GM21717 (cell line): Measurements from ENCODE around the gene ATP10D.

Experiments used
- ATAC-seq: cut with Tn5 transposase; IDR thresholded peaks from one replicate; pipeline ENCODE4 v1.9.1; 2021; ENCODE audit warnings: mild to moderate bottlenecking, moderate library complexity; ENCODE audit not compliant: unreplicated experiment

ATP10D gene

GRCh38 chr4:47572981-47573380 lies 87.9 kb downstream of the ATP10D start:
- no peak for ATAC-seq

- ATAC-seq = no peak
These were observed 92.9 kb downstream of the ATP10D start for GRCh38 chr4:47577779-47578553.

- ATAC-seq = no peak
These were observed 94.2 kb downstream of the ATP10D start for GRCh38 chr4:47579235-47579634.

- ATAC-seq = no peak
These were observed 105.2 kb downstream of the ATP10D start for GRCh38 chr4:47590325-47590724.

- no peak for ATAC-seq
These were observed 112.6 kb downstream of the ATP10D start for GRCh38 chr4:47597696-47598095.

- ATAC-seq = no peak
These were observed 113.2 kb downstream of the ATP10D start for GRCh38 chr4:47598320-47598719.

- ATAC-seq = no peak
These were observed 113.8 kb downstream of the ATP10D start for GRCh38 chr4:47598896-47599295.

- no peak for ATAC-seq
These were observed 121.4 kb downstream of the ATP10D start for GRCh38 chr4:47606482-47606881.

- ATAC-seq = no peak
These were observed 127.3 kb downstream of the ATP10D start for GRCh38 chr4:47612116-47613023.

- no peak for ATAC-seq
These were observed 130.3 kb downstream of the ATP10D start for GRCh38 chr4:47615385-47615784.

- peak; percentile 59 for ATAC-seq
These were observed 132.5 kb downstream of the ATP10D start for GRCh38 chr4:47617607-47618006.

- no peak for ATAC-seq
These were observed 134.6 kb downstream of the ATP10D start for GRCh38 chr4:47619691-47620090.

- no peak for ATAC-seq
These were observed 136.1 kb downstream of the ATP10D start for GRCh38 chr4:47621181-47621580.

GRCh38 chr4:47624031-47624441 lies 139.0 kb downstream of the ATP10D start:
- no peak for ATAC-seq

GRCh38 chr4:47631161-47631560 lies 146.1 kb downstream of the ATP10D start:
- ATAC-seq = no peak

GRCh38 chr4:47639531-47639930 lies 154.5 kb downstream of the ATP10D start:
- ATAC-seq = no peak

GRCh38 chr4:47640911-47641310 lies 155.8 kb downstream of the ATP10D start:
- ATAC-seq = no peak

GRCh38 chr4:47641755-47642154 lies 156.7 kb downstream of the ATP10D start:
- ATAC-seq = no peak

GRCh38 chr4:47642191-47642830 lies 157.2 kb downstream of the ATP10D start:
- ATAC-seq = no peak
